Testis (tissue), 2 donors: ENCODE measurements around the gene NUAK1.

Experiments used
- POLR2A ChIP-seq: fragments of 450-650 bp; IDR thresholded peaks from one replicate; pipeline ENCODE4 v1.6.1; 2017; ENCODE audit warnings: antibody characterized with exemption, mild to moderate bottlenecking, moderate library complexity
- TF ChIP-seq, protein P1 (sequence below), 3 experiments: fragments of 450-650 bp in 2 of 3; fragments of 200-600 bp in 1 of 3; sonication (generic) in 1 of 3; IDR thresholded peaks; one replicate each; pipeline ENCODE4 v1.5.1; 2016 to 2019; ENCODE audit warnings: antibody characterized with exemption in 3 of 3, mild to moderate bottlenecking in 2 of 3, moderate library complexity in 1 of 3

GRCh38 chr12:106187842-106188241 lies 49.1 kb upstream of the NUAK1 start:
- TF ChIP-seq, protein P1, sequence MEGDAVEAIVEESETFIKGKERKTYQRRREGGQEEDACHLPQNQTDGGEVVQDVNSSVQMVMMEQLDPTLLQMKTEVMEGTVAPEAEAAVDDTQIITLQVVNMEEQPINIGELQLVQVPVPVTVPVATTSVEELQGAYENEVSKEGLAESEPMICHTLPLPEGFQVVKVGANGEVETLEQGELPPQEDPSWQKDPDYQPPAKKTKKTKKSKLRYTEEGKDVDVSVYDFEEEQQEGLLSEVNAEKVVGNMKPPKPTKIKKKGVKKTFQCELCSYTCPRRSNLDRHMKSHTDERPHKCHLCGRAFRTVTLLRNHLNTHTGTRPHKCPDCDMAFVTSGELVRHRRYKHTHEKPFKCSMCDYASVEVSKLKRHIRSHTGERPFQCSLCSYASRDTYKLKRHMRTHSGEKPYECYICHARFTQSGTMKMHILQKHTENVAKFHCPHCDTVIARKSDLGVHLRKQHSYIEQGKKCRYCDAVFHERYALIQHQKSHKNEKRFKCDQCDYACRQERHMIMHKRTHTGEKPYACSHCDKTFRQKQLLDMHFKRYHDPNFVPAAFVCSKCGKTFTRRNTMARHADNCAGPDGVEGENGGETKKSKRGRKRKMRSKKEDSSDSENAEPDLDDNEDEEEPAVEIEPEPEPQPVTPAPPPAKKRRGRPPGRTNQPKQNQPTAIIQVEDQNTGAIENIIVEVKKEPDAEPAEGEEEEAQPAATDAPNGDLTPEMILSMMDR (IDR thresholded peaks at IDR 0.05), result no peak
- no peak for TF ChIP-seq POLR2A
